BE2C (cell line): ENCODE measurements around the gene C2CD2.

Source experiments
- DNase-seq: peaks from one replicate; pipeline ENCODE4 v3.0.0-alpha.2; 2020
- H3K27me3 ChIP-seq: fragments of 250-450 bp; sonication (Bioruptor Pico); 2 replicates; pipeline ENCODE4 v1.5.1; 2020; ENCODE audit warnings: mild to moderate bottlenecking
- H3K36me3 ChIP-seq: fragments of 250-450 bp; sonication (Bioruptor Pico); 2 replicates; pipeline ENCODE4 v1.5.1; 2020; ENCODE audit warnings: mild to moderate bottlenecking
- H3K4me1 ChIP-seq: fragments of 250-450 bp; sonication (Bioruptor Pico); 2 replicates; pipeline ENCODE4 v1.5.1; 2020
- H3K4me3 ChIP-seq: 2 replicates; pipeline ENCODE4 v1.5.1; 2011; ENCODE audit warnings: low read depth, low read length
- H3K9me3 ChIP-seq: fragments of 250-450 bp; sonication (Bioruptor Pico); 2 replicates; pipeline ENCODE4 v1.5.1; 2020
- TF ChIP-seq, protein P1 (sequence below): IDR thresholded peaks from 2 replicates; pipeline ENCODE4 v1.5.1; 2012; ENCODE audit warnings: mild to moderate bottlenecking, low read depth, low read length

C2CD2 gene

DNA sequence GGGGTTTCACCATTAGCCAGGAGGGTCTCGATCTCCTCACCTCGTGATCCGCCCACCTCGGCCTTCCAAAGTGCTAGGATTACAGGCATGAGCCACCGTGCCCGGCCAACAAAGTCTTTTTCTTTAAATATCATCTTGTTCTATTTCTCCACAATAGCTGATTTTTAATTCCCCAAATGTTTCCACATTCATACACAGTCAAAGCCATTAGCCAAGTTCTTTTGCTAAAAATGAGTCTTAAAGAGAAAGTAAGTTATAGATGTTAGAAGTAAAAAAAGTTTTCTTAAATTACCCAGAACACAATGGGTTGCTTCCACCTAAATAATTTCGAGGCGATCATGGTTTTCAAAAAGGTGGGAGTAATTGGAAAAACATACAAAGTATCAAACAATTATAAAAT, 30.6 kb downstream of the C2CD2 start:
- Histone ChIP-seq H3K4me3 (no peak overlapping the region), H3K9me3 (no peaks in the 10 kb centered on the region), H3K36me3 (no peaks in the 10 kb centered on the region), H3K4me1 (no peaks in the 10 kb centered on the region), H3K27me3 (no peaks in the 10 kb centered on the region)
- no peak for DNase-seq
- TF ChIP-seq, protein P1, sequence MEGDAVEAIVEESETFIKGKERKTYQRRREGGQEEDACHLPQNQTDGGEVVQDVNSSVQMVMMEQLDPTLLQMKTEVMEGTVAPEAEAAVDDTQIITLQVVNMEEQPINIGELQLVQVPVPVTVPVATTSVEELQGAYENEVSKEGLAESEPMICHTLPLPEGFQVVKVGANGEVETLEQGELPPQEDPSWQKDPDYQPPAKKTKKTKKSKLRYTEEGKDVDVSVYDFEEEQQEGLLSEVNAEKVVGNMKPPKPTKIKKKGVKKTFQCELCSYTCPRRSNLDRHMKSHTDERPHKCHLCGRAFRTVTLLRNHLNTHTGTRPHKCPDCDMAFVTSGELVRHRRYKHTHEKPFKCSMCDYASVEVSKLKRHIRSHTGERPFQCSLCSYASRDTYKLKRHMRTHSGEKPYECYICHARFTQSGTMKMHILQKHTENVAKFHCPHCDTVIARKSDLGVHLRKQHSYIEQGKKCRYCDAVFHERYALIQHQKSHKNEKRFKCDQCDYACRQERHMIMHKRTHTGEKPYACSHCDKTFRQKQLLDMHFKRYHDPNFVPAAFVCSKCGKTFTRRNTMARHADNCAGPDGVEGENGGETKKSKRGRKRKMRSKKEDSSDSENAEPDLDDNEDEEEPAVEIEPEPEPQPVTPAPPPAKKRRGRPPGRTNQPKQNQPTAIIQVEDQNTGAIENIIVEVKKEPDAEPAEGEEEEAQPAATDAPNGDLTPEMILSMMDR: no peak

DNA sequence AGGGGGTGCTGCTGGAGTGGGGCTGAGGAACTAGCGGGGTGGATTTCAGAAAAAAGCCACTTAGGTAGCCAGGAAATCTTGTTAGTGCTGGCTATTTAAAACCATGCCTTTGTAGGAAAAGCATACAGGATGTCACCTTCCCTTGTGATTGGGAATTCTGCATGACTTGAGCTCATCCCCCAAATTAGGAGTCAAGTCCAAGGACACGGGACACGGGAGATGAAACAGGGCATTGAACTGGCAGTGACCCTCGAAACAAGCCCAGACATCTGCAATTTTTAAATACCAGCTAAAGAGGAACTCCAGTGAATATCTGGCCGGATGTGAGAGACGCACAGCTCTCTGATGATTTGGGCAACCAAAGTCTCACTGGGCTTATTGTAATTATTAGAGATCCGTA, 32.8 kb downstream of the C2CD2 start:
- Histone ChIP-seq H3K4me3 (no peak overlapping the region), H3K27me3 (no peaks in the 10 kb centered on the region), H3K36me3 (no peaks in the 10 kb centered on the region), H3K9me3 (no peaks in the 10 kb centered on the region), H3K4me1 (no peaks in the 10 kb centered on the region)
- TF ChIP-seq, protein P1: no peak
- DNase-seq: no peak

DNA sequence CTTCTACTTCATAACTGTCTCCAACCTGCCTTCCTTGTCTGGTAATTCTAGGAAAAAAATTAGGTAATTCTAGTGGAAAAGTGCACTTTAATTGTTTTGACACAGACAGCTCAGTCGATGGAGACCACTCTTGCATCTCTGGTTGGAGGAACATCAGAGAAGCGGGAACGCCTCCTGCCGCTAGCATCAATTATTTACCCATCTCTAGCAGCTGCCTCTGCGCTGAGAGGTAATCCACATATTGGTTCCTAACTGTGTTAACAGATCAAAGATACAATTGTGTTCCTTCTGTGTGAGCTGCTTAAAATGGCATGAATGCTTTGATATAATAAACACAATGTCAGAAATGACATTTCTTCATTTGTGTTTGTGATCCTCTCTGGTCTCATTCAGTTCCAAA, 33.3 kb downstream of the C2CD2 start:
- DNase-seq: no peak
- H3K36me3 ChIP-seq: no peaks in the 10 kb centered on the region
- TF ChIP-seq, protein P1: no peak
- no peaks in the 10 kb centered on the region for H3K27me3 ChIP-seq
- no peak overlapping the region for H3K4me3 ChIP-seq
- no peaks in the 10 kb centered on the region for H3K9me3 ChIP-seq
- no peaks in the 10 kb centered on the region for H3K4me1 ChIP-seq

DNA sequence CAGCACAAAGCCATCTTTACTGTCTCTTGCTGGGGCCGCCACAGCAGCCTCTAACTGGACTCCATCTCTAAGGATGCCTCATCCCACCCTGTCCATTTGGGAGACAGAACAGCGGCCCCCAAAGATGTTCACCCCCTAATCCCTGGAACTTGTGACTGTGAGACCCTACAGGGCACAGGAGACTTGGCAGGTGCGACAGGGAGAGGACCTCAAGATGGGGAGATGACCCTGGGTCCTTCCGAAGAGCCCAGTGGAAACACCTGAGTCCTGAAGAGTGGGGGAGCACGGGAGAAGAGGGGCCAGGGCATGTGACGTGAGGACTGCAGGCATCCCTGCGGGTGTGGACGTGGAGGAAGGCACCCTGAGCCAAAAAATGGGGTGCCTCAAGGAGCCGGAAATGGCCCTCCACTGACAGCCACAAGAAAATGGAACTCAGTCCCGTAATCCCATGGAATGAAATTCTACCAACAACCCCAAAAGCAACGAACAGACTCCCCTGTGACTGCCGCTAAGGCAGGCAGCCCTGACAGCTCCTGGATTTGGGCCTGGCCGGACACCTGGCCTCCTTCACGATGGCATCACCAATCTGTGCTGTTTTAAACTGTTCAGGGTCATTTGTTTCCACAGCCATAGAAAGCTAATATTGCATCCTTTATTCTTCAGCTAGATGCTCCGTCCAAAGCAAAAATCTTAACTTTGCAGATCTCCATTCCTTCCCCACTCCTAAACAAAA, 34.0 kb downstream of the C2CD2 start:
- no peaks in the 10 kb centered on the region for H3K4me1 ChIP-seq
- DNase-seq: no peak
- H3K4me3 ChIP-seq: no peak overlapping the region
- TF ChIP-seq, protein P1: no peak
- no peaks in the 10 kb centered on the region for H3K9me3 ChIP-seq
- H3K27me3 ChIP-seq: no peaks in the 10 kb centered on the region
- H3K36me3 ChIP-seq: no peaks in the 10 kb centered on the region

DNA sequence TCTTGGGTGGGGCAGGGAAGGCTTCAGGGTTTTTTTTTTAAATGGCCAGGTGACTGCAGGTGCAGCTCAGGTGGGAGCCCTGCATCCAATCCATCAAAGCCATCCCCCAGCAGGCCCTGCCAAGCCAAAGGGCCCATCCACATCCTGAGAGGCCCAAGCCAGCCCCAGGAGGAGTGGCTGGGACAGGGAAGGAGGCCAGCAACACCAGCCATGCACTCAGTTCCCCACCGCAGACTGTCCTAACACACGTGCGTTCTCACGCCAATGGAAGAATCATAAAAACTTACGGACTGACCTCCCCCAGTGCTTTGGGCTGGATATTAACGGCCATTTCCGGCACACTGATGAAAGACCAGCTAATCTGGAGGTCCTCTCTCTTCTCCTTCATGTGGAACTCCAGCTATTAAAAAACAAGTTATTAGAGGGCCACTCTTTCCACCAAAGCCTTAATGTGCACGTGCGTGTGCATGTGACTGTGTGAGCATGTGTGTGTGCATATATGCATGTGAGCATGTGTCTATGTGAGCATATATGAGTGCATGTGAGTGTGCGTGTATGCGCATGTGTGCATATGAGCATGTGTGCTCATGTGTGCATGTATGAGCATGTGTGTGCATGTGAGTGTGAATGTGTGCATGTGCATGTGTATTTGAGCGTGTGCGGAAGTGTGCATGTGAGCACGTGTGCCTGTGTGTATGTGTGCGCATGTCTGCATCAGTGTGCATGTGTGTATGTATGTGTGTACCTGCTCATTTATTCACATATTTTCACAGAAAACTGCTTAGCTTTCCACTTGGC, 35.1 kb downstream of the C2CD2 start:
- TF ChIP-seq, protein P1: no peak

DNA sequence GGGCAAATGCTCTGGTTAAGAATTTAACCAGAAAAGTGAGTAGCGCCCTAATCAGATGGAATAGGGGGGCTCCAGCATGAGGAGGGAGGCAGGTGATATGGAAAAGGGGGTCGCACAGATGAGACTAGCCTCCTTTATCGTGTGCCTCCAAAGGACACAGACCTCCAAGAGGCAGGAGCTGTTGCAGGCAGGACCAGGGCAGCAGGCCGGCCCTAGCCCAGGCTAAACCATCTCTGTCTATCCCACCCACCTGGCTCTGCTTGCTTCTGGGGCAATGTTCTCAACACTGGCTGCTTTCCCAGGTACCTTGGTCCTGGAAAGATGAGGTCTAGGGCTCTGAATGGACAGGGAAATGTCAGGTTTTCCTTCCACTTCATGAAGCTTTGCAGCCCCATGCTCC, 36.3 kb downstream of the C2CD2 start:
- no peaks in the 10 kb centered on the region for H3K27me3 ChIP-seq

More for the DNA sequence above, 35.1 kb downstream of the C2CD2 start:
- Histone ChIP-seq H3K4me1 (no peaks in the 10 kb centered on the region), H3K9me3 (no peaks in the 10 kb centered on the region), H3K27me3 (no peaks in the 10 kb centered on the region), H3K36me3 (no peaks in the 10 kb centered on the region), H3K4me3 (no peak overlapping the region)
- no peak for DNase-seq

More for the DNA sequence above, 36.3 kb downstream of the C2CD2 start:
- DNase-seq: no peak
- Histone ChIP-seq H3K9me3 (no peaks in the 10 kb centered on the region), H3K36me3 (no peaks in the 10 kb centered on the region), H3K4me3 (no peak overlapping the region), H3K4me1 (no peaks in the 10 kb centered on the region)
- TF ChIP-seq, protein P1: no peak
